HG03280 (cell line): Measurements from ENCODE around the gene INPPL1.

Experiments
- ATAC-seq: cut with Tn5 transposase; IDR thresholded peaks from one replicate; pipeline ENCODE4 v1.9.1; 2021; ENCODE audit warnings: mild to moderate bottlenecking, moderate library complexity; ENCODE audit not compliant: unreplicated experiment

INPPL1 gene

GRCh38 chr11:72230764-72231365 is 6.3 kb downstream of the INPPL1 start:
- ATAC-seq = no peak

- no peak for ATAC-seq
Measured at GRCh38 chr11:72231396-72232259, 7.1 kb downstream of the INPPL1 start.

- ATAC-seq = no peak
Measured at GRCh38 chr11:72232260-72233055, 7.9 kb downstream of the INPPL1 start.

GRCh38 chr11:72233056-72233772 is 8.6 kb downstream of the INPPL1 start:
- ATAC-seq = no peak

GRCh38 chr11:72233773-72234513 is 9.4 kb downstream of the INPPL1 start:
- no peak for ATAC-seq

GRCh38 chr11:72234514-72234830 is 9.9 kb downstream of the INPPL1 start:
- ATAC-seq = no peak

GRCh38 chr11:72234920-72235319 is 10.4 kb downstream of the INPPL1 start:
- ATAC-seq = no peak

- ATAC-seq = no peak
Measured at GRCh38 chr11:72235351-72236057, 10.9 kb downstream of the INPPL1 start.

GRCh38 chr11:72236083-72236697 is 11.6 kb downstream of the INPPL1 start:
- ATAC-seq = no peak

GRCh38 chr11:72236774-72237111 is 12.2 kb downstream of the INPPL1 start:
- no peak for ATAC-seq

GRCh38 chr11:72237112-72237931 is 12.8 kb downstream of the INPPL1 start:
- no peak for ATAC-seq

GRCh38 chr11:72238040-72238450 is 13.5 kb downstream of the INPPL1 start:
- ATAC-seq = no peak

GRCh38 chr11:72238492-72239312 is 14.1 kb downstream of the INPPL1 start:
- ATAC-seq = no peak

- no peak for ATAC-seq
Measured at GRCh38 chr11:72239313-72239848, 14.8 kb downstream of the INPPL1 start.

- no peak for ATAC-seq
Measured at GRCh38 chr11:72239849-72240460, 15.4 kb downstream of the INPPL1 start.

GRCh38 chr11:72240461-72241290 is 16.1 kb downstream of the INPPL1 start:
- no peak for ATAC-seq
